Measurements from ENCODE around the gene SAMD14.
A peak's percentile ranks its signal among the peaks of the same experiment; 100 is the strongest.

Gene SAMD14

DNA sequence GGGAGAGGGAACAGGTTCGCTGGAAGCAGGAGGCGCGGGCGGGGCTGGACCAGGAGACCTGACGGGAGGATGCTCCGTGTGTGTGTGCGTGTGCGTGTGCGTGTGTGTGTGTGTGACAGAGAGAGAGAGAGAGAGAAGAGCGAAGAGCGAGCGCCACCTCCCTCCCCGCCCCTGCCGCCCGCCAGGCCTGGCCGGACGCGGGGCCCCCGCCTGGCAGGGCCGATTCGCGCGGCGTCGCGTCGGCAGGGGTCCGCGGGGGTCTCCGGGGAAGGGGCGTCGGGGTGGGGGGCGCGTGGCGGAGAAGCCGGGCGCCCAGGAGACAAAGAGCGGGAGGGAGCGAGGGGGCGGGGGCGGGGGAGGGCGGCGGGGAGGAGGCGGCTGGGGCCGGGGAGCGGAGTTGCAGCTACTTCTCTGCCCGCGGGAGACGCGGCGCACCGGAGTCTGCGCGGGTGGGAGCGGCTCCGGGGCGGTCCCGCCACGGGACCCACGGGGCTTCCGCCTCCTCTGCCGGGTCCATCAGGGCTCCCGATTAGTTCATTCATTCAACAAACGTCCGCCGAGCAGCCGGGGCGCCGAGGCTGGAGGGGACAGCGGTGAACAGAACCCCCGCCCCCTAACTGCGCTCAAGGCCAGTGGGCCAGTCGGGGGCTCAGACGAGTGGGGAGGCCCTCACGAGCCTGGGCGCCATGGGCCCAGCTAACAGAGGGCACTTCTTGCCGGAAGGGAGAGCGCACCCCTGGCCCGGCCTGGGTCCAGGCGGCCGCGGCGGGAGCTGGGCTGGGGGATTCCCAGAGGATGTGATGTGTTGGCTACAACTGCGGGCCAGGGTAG, at the start of gene SAMD14:
SAMD14 (minus strand) TSS at position 433 of the 831 bp plus-strand sequence. CDS start 5,201 bp downstream, outside the sequence.
- DNase-seq = peak in 15 of 58 donors; percentile 13 to 73 (median 40)

DNA sequence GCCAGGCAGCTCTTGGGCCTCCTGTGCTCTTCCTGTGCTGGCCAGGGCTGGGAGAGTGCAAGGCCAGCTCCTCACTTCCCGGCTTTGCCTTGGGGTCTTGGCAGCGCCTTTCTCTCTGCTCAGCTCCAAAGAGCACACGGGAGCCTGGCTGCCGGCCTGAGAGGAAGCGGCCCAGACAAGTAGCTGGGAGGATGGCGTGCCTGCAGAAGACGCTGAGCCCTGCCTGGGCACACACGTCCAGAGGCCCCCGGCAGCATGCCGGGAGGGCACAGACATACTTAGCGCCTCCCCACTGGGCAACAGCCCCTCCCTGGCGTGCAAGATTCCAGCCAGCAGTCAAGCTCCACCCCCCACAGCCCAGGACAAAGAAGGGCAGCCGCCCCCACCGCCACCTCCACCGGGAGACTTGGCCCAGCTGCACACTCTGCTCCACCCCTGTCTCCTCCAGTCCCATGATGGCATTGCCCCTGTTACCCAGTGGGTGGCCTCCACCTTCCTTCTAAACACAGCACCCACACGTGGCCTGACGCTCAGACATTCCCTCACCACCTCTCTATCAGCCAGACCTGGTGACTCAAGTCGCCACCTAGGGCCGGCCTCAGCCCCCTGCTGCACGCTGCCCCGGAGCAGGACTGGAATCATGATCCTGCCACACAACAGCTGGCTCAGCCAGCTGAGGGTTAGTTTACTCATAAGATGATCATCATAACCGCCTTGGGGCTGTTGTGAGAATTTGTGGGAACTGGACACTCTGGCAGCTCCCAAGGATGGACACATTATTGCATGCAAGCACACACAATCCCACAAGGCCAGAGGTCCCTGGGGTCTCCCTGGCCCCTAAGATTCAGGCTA, 48.2 kb upstream of the SAMD14 start:
- peak in 36 of 58 donors; percentile 11 to 68 (median 46) for DNase-seq

DNA sequence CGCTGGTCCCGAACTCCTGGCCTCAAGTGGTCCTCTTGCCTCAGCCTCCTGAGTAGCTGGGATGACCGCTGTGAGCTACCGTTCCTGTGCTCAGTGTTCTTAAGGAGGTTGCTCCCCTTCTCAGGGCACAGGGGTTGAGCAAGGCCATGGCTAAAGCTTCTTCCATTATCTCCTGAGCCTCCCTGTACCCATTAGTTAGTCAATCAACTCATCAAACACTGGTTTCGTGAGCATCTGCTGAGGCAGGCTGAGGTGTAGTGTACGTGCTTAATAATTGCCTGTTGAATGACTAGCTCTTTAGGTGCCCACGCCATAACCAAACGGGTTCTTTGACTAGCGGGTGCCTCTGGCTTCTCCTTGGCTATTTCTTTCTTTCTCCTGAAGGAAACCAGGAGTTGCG, 47.5 kb upstream of the SAMD14 start:
- no peak for DNase-seq

DNA sequence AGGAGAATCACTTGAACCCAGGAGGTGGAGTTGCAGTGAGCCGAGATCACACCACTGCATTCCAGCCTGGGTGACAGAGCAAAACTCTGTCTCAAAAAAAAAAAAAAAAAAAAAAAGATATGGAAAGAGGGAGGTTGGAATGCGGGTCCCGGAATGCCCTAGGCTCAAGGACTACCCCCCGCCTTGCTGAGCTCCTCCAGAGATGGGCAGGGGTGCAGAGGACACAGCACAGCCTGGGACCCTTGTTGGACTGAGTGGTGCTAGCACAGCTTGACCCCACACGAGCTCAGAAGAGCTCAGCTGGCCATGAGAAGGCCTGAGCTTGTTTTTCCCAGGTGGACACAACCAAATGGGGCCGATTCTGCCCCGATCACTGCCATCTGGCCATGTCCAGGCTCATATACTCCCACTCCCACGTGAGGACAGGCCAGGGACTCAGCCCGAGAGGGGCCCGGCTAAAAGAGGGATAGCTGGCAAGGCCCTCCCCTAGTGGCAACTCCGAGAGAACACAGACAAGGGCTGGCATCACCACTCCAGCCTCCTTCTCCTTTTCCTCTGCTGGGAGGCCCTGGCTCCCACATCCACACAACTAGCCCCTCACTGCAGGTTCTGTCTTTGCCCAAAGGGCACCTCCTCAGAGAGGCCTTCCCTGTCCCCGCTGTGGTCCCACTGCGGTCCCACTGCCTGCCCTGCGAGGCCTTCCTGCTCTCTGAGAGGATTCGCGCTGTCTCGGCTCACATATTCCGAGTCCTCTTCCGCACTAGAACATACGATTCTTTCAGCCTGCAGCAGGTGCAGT, 46.8 kb upstream of the SAMD14 start:
- no peak for DNase-seq

DNA sequence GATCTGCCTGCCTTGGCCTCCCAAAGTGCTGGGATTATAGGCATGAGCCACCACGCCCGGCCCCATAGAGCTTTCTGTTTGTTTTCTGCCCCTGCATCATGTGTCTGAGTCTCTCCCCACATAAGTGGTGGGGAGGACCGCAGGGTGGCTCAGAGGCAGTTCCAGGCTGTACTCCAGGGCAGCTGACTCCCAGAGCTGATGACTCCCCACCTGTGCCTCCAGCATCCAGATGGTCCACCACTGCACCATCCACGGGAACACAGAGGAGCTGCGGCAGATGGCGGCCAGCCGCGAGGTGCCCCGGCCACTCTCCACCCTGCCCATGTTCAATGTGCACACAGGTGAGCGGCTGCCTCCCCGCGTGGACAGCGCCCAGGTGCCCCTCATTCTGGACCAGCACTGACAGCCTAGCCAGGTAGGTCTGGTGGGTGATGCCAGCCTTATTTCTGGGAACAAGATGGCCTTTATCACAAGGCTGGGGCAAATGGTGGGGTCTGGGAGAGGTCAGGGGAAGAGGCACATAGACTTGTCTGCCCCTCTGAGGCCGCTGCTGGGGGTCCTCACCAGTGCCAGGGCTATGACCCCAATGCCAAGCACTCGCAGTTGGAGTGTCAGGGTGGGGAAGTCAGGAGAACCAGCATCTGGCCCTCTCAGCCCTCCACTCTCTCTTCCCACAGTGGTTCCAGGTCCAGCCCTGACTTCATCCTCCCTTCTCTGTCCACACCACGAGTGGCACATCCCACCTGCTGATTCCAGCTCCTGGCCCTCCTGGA, 45.3 kb upstream of the SAMD14 start:
- DNase-seq = no peak

DNA sequence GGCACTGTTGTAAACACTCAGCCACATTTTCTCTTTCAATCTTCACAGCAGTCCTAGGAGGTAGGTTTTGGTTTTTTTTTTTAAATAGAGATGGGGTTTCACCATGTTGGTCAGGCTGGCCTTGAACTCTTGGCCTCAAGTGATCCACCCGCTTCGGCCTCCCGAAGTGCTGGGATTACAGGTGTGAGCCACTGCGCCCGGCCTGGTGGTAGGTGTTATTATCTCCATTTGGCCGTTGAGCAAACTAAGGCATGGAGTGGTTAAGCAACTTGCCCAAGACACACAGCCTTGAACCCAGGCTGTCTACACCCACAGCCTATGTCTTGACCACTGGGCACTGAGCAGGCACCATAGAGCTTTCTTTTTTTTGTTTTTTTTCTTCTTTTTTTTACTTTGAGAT, 44.5 kb upstream of the SAMD14 start:
- DNase-seq = no peak

DNA sequence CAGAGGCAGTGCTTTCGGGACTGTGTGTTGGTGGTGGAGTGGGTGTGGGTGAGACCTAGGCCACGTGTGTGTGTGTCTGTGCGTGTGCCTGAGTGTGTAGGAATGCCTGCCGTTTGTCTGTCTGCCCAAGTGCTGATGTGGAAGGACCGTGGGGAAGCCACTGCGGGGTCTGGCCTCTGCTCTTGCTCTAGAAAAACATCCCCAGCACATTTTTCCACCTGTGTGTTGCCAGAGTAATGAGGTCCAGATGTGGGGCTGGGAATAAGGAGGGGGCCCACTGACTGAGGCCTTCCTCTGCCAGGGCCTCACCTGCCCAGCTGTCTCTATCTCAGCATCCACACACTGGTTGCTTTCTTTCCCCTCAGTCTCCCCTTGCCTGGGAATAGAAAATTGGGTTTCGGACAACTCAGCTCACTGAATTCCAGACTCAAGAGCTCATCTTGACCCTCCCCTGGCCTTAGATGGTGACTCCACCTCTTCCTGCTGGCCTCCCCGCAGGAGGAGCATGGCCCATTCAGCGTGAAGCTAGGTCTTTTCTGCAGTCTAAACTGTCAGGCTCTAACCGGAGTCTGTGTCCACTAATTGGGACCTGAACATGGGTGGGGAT, 43.5 kb upstream of the SAMD14 start:
- no peak for DNase-seq

DNA sequence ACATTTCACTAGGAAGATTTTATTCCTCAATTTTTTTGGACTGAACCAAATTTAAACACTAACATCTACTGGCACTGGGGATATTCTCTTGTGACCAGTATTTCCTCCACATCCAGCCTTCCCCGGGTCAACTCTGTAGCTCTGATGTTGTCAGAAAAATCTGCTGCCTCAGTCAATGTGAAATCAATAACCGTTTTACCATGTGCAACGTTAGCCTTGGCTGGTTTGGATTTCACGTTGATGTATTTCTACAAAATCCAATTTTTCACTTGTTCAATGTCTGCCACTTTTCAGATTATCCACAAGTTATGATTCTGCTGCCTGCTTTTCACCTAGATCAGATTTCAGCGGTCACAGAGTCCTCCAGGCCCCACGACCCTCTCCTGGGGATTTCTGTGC, 43.0 kb upstream of the SAMD14 start:
- no peak for DNase-seq

DNA sequence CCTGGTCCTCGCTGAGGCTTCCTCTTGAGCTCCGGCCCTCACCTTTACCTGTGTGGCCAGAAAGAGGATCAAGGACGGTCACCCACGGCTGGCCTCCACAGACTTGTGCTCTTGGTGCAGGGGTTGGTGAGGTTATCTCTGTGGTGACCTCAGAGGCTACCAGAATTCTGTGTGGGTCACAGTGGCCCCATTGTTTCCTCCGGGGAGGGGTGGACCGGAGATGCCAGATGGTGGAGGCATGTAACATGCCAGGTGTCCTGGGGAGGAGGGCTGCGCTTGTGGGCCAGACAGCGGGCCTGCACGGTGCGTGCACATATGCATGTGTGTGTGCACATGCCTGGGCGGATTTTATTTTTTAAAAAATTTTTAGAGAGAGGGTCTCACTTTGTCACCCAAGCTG, 42.2 kb upstream of the SAMD14 start:
- DNase-seq = no peak

DNA sequence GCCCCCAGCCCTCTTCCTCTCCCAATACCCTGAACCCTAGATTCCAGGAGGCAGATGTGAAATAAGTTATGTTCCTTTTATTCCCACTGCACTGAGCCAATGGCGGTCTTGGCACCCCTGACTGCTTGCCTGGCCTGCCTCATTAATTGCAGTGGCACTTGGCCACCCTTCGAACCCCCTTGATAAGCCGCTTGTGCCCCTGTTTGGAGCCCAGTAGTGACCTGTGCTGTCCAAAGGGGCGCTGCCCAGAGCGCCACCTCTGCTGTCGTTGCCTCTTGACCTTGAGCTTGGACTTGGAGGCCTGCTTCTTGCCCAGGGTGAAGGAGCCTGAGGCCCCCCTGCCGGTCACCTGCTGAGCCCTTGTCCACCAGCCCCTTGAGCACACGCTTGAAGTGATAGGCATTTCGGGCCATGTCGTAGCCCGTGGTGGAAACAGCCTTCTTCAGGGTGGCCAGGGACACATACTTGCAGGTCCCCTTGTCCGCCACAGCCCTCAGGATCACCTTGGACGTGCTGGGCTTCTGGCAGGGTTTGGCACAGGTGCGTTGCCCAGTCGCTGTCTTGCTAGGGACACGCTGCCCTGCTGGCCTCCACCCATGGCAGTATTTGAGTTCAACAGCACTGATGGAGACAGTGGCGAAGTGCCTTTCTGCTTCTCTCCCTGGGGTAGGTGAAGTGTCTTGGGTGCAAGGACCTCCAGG, 41.6 kb upstream of the SAMD14 start:
- DNase-seq = no peak

DNA sequence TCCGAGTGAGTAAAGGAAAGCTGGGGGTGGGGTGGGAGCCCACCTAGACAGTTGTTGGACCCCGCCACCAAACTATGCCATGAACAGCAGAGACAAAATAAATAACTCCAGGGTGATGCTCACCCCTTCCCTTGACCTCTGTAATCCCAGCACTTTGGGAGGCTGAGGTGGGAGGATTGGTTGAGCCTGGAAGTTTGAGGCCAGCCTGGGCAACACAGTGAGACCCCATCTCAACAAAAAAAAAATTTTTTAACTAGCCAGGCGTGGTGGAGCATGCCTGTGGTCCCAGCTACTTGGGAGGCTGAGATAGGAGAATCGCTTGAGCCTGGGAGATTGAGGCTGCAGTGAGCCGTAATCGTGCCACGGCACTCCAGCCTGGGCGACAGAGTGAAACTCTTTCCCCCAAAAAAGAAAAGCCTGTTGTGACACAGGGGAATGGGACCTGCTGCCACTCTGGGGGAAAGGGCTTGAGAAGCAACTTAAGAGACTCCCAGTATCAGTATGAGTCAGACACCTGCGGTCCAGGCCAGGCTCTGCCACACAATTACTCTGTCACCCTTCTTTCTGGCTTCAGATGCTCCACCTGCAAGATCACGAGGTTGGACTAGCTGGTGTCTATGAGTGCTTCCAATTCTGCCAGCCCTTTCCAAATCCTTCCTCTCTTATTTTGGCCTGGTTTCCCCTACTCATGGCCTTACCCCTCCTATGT, 40.9 kb upstream of the SAMD14 start:
- DNase-seq = no peak

DNA sequence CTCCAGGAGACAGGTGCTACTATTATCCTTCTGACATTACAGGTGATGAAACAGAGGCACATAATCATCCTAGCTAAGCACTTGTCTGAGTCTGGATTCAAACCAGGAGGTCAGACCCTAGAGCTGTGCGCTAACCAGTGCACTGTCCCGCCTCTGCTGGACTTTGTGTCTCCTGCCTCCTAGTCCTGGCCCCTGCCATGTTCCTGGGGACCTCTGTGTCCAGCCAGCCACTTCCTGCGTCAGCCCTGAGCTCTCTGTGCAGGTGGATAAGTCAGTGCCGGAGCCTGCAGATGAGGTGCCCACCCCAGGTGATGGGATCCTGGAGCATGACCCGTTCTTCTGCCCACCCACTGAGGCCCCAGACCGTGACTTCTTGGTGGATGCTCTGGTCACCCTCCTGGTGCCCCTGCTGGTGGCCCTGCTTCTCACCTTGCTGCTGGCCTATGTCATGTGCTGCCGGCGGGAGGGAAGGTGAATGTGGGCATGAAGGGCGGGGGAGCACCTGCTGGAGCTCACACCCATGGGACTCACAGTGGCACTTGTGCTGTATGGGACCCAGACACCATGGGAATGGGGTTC, 40.0 kb upstream of the SAMD14 start:
- no peak for DNase-seq

DNA sequence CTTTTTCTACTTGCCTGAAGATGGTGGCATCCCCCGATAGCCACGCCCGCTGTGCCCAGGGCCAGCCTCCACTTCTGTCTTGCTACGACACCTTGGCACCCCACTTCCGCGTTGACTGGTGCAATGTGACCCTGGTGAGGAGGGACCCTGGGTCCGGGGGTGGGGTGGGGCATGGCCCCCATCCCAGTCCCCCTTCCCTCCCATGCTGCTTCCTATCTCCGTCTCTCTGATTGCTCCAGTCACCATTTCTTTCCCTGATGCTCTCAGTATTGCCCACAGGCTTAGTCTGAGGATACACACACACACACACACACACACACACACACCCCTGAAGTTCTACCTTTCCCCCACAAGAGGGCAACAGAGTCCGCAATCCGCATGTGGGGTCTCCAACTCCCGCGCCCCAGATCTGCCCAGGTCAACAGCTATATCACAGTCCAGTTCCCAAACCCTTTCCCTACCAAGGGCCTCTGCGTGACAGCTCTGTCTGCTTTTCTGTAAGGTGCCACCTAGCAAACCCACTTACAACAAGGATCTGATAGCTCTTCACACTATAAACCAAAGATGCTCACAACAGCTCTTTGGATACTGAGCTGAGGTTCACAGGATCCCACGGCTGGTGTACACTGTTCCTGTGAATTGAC, 39.3 kb upstream of the SAMD14 start:
- peak in 24 of 58 donors; percentile 10 to 49 (median 25) for DNase-seq

DNA sequence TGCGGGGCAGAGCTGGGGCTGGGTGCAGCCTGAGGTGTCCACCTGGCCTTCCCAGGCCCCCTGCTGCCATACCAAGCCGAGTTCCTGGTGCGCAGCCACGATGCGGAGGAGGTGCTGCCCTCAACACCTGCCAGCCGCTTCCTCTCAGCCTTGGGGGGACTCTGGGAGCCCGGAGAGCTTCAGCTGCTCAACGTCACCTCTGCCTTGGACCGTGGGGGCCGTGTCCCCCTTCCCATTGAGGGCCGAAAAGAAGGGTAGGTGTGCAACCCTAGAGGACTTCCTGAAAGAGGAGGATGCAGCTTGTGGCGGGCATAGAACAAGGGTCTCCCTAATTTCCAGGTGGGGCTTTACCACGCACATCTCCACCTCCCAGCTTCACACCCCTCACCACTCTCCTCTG, 38.4 kb upstream of the SAMD14 start:
- DNase-seq = no peak

DNA sequence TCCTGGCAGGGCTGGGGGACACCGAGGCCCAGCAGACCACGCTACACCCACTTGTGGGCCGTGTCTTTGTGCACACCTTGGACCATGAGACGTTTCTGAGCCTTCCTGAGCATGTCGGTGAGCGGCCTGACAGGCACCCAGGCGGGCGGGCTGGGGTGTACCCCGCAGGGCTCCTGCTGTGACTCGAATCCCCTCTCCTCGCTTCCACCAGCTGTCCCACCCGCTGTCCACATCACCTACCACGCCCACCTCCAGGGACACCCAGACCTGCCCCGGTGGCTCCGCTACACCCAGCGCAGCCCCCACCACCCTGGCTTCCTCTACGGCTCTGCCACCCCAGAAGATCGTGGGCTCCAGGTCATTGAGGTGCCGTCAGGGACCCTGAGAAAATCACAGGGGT, 37.4 kb upstream of the SAMD14 start:
- DNase-seq = no peak

DNA sequence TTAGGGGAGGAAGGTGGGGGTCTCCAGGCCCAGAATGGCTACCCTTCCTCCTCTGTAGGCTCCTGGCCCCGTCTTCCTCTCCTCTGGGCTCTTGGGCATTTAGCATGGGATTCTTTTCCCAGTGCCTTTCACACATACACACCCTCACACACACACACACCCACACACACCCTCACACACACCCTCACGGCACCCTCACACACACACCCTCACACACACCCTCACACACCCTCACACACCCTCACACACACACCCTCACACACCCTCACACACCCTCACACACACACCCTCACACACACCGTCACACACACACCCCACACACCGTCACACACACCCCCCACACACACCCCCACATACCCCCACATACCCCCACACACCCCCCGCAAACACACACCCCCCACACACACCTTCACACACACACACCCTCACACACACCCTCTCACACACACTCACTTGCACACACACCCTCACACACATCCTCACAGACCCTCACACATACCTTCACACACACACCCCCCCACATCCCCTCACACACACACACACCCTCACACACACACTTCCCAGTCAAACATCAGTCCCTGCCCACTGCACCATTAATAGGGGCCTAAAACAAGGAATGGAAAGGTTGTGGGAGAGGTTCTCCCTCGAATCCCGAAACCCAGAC, 36.7 kb upstream of the SAMD14 start:
- DNase-seq = no peak

DNA sequence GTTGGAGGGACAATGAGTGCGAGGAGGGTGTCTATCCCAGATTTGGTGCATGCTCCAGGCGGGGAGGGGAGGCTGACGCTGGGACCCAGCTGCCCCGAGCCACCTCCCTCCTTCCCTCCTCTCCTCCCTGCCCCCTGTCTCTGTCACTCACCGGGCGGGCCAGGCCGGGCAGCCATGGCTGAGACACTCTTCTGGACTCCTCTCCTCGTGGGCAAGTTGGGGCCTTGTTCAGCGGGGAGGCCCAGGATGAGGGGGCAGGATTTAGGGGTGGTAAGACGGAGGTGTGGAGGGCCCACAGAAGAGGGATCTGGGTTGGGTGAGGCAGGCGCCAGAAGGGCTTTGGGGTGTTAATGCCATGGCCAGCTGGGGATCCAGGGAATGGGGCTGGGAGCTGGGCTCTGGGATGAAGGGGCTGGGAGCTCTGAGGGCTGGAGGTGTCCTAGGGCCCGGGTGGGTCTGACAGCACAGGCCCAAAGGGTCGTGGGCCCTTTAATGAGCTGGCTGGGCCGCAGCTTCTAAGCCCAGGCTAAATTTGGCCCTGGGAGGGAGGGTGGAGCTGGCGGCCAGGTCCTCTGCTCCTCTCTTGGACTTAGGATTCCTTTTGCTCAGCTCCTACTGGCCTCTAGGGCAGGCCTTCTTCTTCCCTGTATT, 36.0 kb upstream of the SAMD14 start, which contains the start of gene SGCA:
SGCA (plus strand) TSS at position 139 of the 651 bp plus-strand sequence; CDS start at position 175, 36 bp downstream.
- DNase-seq = no peak
